GM18511 (cell line): ENCODE measurements around the gene CSNK1E.

Experiments used
- ATAC-seq: cut with Tn5 transposase; IDR thresholded peaks from one replicate; pipeline ENCODE4 v1.9.1; 2021; ENCODE audit warnings: mild to moderate bottlenecking, moderate library complexity; ENCODE audit not compliant: unreplicated experiment

Gene CSNK1E

GRCh38 chr22:38335077-38335476 lies 17.8 kb upstream of the CSNK1E start:
- no peak for ATAC-seq

GRCh38 chr22:38327805-38328204 lies 10.6 kb upstream of the CSNK1E start:
- no peak for ATAC-seq

GRCh38 chr22:38327396-38327795 lies 10.2 kb upstream of the CSNK1E start:
- no peak for ATAC-seq

GRCh38 chr22:38325587-38325986 lies 8.4 kb upstream of the CSNK1E start:
- no peak for ATAC-seq

- no peak for ATAC-seq
These were observed 3.6 kb upstream of the CSNK1E start for GRCh38 chr22:38320605-38321402.

GRCh38 chr22:38318792-38319773 lies 1.9 kb upstream of the CSNK1E start:
- no peak for ATAC-seq

- no peak for ATAC-seq
These were observed 922 bp upstream of the CSNK1E start for GRCh38 chr22:38317995-38318715.

GRCh38 chr22:38316364-38317121 lies 690 bp downstream of the CSNK1E start:
- ATAC-seq, result no peak

GRCh38 chr22:38315823-38316363 lies 1.3 kb downstream of the CSNK1E start:
- ATAC-seq, result no peak

- ATAC-seq, result no peak
These were observed 2.1 kb downstream of the CSNK1E start for GRCh38 chr22:38314933-38315822.

GRCh38 chr22:38314051-38314932 lies 2.9 kb downstream of the CSNK1E start:
- ATAC-seq, result no peak

GRCh38 chr22:38313384-38313955 lies 3.8 kb downstream of the CSNK1E start:
- ATAC-seq, result no peak

GRCh38 chr22:38312261-38312800 lies 4.9 kb downstream of the CSNK1E start:
- no peak for ATAC-seq

- ATAC-seq, result no peak
These were observed 6.0 kb downstream of the CSNK1E start for GRCh38 chr22:38311323-38311620.

GRCh38 chr22:38310518-38311322 lies 6.5 kb downstream of the CSNK1E start:
- ATAC-seq, result no peak

- no peak for ATAC-seq
These were observed 7.4 kb downstream of the CSNK1E start for GRCh38 chr22:38309614-38310517.
